CD14-positive monocyte (primary cell): Measurements from ENCODE around the gene TERT. TPM values are rescaled to one million over a fixed set of nuclear protein-coding genes. Genes with fewer than 3 reads are reported as not detected.

Source experiments
- DNase-seq, 3 donors: peaks; one replicate each; pipeline ENCODE4 v3.0.0-alpha.2; 2011 to 2022
- H2AFZ ChIP-seq: 2 replicates; pipeline ENCODE4 v1.6.0; 2012; ENCODE audit warnings: mild to moderate bottlenecking, low read depth, low read length, inconsistent platforms; ENCODE audit not compliant: insufficient read depth, poor library complexity, severe bottlenecking
- H3K27ac ChIP-seq, 2 donors: 1 replicate in 1 of 2; 2 replicates in 1 of 2; pipeline ENCODE4 v1.5.1; 2012 to 2013; ENCODE audit warnings: low read length in 2 of 2, control low read depth in 1 of 2, inconsistent platforms in 1 of 2, low read depth in 1 of 2, mild to moderate bottlenecking in 1 of 2
- H3K27me3 ChIP-seq, 2 donors: one replicate each; pipeline versions ENCODE4 v1.6.0 to v1.6.1; 2011 to 2013; ENCODE audit warnings: low read length in 2 of 2; ENCODE audit not compliant: control insufficient read depth in 2 of 2, insufficient read depth in 2 of 2
- H3K36me3 ChIP-seq, 2 donors: replicated peaks in 1 of 2; 1 replicate in 1 of 2; 2 replicates in 1 of 2; pipeline versions ENCODE4 v1.5.1 to v1.6.1; 2012 to 2013; ENCODE audit warnings: low read length in 2 of 2, control low read depth in 1 of 2, inconsistent platforms in 1 of 2, mild to moderate bottlenecking in 1 of 2; ENCODE audit not compliant: insufficient read depth in 2 of 2, control insufficient read depth in 1 of 2
- H3K4me1 ChIP-seq, 2 donors: 1 replicate in 1 of 2; 2 replicates in 1 of 2; pipeline versions ENCODE4 v1.5.1 to v1.6.1; 2012 to 2013; ENCODE audit warnings: low read length in 2 of 2, control low read depth in 1 of 2, inconsistent platforms in 1 of 2, mild to moderate bottlenecking in 1 of 2, moderate library complexity in 1 of 2; ENCODE audit not compliant: insufficient read depth in 2 of 2, control insufficient read depth in 1 of 2
- H3K4me2 ChIP-seq: replicated peaks from 2 replicates; pipeline ENCODE3; 2012; ENCODE audit warnings: low read length, moderate library complexity, mild to moderate bottlenecking; ENCODE audit not compliant: poor library complexity, severe bottlenecking; ENCODE audit errors: extremely low read depth
- H3K4me3 ChIP-seq, 3 experiments: fragments of 200-600 bp in 1 of 3; sonication (generic) in 1 of 3; replicated peaks in 1 of 3; 1 replicate in 2 of 3; 2 replicates in 1 of 3; pipeline ENCODE4 v1.5.1; 2011 to 2013; ENCODE audit warnings: low read length in 3 of 3, mild to moderate bottlenecking in 3 of 3, control low read depth in 2 of 3, low read depth in 2 of 3, inconsistent platforms in 1 of 3, moderate library complexity in 1 of 3
- H3K79me2 ChIP-seq: 2 replicates; pipeline ENCODE4 v1.6.0; 2012; ENCODE audit warnings: mild to moderate bottlenecking, control low read depth, inconsistent platforms, low read length, moderate library complexity; ENCODE audit not compliant: insufficient read depth
- H3K9ac ChIP-seq: 2 replicates; pipeline ENCODE4 v1.6.0; 2017; ENCODE audit warnings: low read length, mild to moderate bottlenecking; ENCODE audit not compliant: insufficient read depth, poor library complexity, severe bottlenecking
- H3K9me3 ChIP-seq, 2 donors: replicated peaks in 1 of 2; 1 replicate in 1 of 2; 2 replicates in 1 of 2; pipeline versions ENCODE4 v1.5.1 to v1.6.1; 2012 to 2013; ENCODE audit warnings: low read length in 2 of 2, control low read depth in 1 of 2; ENCODE audit not compliant: control insufficient read depth in 1 of 2, insufficient read depth in 1 of 2
- H4K20me1 ChIP-seq: 2 replicates; pipeline ENCODE4 v1.6.0; 2012; ENCODE audit warnings: mild to moderate bottlenecking, low read length, control low read depth, moderate library complexity; ENCODE audit not compliant: insufficient read depth
- H3K27ac Mint-ChIP-seq, 7 donors: one replicate each; pipeline ENCODE4 v1.8.0; 2020; ENCODE audit warnings: mild to moderate bottlenecking in 7 of 7, mixed read lengths in 7 of 7, moderate library complexity in 6 of 7, inconsistent platforms in 2 of 7
- H3K27me3 Mint-ChIP-seq, 3 donors: one replicate each; pipeline ENCODE4 v1.8.0; 2021 to 2022; ENCODE audit warnings: low read depth in 3 of 3, mild to moderate bottlenecking in 3 of 3, mixed read lengths in 3 of 3, moderate library complexity in 3 of 3, inconsistent platforms in 1 of 3
- H3K36me3 Mint-ChIP-seq, 2 donors: one replicate each; pipeline ENCODE4 v1.8.0; 2020; ENCODE audit warnings: mixed read lengths in 2 of 2, inconsistent platforms in 1 of 2, mild to moderate bottlenecking in 1 of 2
- H3K4me1 Mint-ChIP-seq: one replicate; pipeline ENCODE4 v1.8.0; 2020; ENCODE audit warnings: mild to moderate bottlenecking, mixed read lengths
- H3K4me3 Mint-ChIP-seq, 2 donors: one replicate each; pipeline ENCODE4 v1.8.0; 2020; ENCODE audit warnings: mild to moderate bottlenecking in 2 of 2, mixed read lengths in 2 of 2, moderate library complexity in 1 of 2
- H3K9me3 Mint-ChIP-seq, 7 donors: one replicate each; pipeline ENCODE4 v1.8.0; 2020 to 2022; ENCODE audit warnings: mixed read lengths in 7 of 7, mild to moderate bottlenecking in 6 of 7, moderate library complexity in 6 of 7, inconsistent platforms in 2 of 7
- CTCF ChIP-seq: fragments of 200-600 bp; IDR thresholded peaks from one replicate; pipeline ENCODE4 v1.8.0; 2022; ENCODE audit warnings: antibody characterized with exemption, mild to moderate bottlenecking
- WGBS: methylation state at CpG from one replicate; pipeline ENCODE4 v1.1.5; 2013; ENCODE audit warnings: missing lambda C conversion rate; ENCODE audit not compliant: insufficient coverage; 5-methylcytosine and 5-hydroxymethylcytosine counted together
- intact Hi-C, 2 donors: fragments of 100-400 bp; cut with micrococcal nuclease; formaldehyde crosslinking; loops; one replicate each; pipeline versions ENCODE4 v1.15.0 to v1.15.1; 2023
- polyA plus RNA-seq, 3 donors: library from polyadenylated mRNA; depleted of rRNA in 1 of 3; unstranded in 2 of 3; stranded (reverse) in 1 of 3; fragments of 300-500 nt in 2 of 3; fragments of >200 nt in 1 of 3; fragmentation: Illumina TruSeq in 2 of 3; gene quantifications; 1 replicate in 2 of 3; 2 replicates in 1 of 3; pipeline ENCODE4 v1.2.3, GENCODE V29; 2012 to 2021

TERT gene
- polyA plus RNA-seq, 3 donors: not detected

DNA sequence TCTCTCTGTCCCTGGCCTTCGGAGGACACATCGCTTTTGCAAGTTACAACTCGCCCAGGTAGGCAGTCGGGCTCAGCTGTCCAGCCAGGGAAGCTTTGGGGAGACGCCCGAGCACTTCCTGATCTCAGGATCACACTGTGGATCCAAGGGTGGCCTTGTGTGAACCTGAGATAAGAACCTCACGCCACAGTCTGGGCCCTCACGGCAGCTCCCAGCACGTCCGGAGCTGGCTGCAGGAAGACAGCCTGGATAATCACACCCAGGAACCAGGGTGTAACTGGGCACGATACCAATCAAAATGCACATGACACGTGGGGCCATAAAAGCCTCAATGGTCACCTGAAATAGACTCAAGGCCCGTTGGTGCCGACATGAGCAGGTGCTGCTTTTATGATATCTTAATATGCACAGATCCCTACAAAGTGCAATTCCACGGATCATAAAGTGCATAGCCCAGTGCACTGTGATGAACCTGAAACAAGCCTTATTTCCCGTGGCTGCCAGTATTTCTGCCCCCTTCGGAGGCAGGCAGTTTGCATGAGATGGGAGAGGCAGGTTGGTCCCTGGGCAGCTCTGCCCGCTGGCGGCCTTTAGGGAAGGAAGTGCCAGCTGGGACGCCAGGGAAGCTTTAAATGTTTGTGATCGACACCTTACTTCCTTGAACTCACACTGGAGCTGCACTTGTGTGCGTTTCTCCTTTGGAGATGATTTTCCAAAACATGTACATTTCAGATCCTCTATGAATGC is 55.2 kb downstream of the TERT start:
- TF ChIP-seq CTCF: no peak
- H3K4me2 ChIP-seq: no peak overlapping the region
- H3K4me1 ChIP-seq: no peaks in the 10 kb centered on the region
- H3K27ac Mint-ChIP-seq: no peak overlapping the region
- no peak overlapping the region for H3K4me3 ChIP-seq
- H2AFZ ChIP-seq: no peak overlapping the region
- no peaks in the 10 kb centered on the region for H3K4me1 Mint-ChIP-seq
- no peaks in the 10 kb centered on the region for H3K36me3 Mint-ChIP-seq
- H3K27me3 Mint-ChIP-seq: peaks cover 1 to 6% (median 2%) of the 10 kb centered on the region in 3 donors
- no peaks in the 10 kb centered on the region for H3K79me2 ChIP-seq
- H3K9me3 ChIP-seq: peaks cover 15 to 16% of the 10 kb centered on the region in 2 donors
- intact Hi-C loops: no loop called here
- 74% methylated on average over 17 of the region's 22 CpGs for WGBS
- no peak for DNase-seq
- no peak overlapping the region for H3K4me3 Mint-ChIP-seq
- H4K20me1 ChIP-seq: no peaks in the 10 kb centered on the region
- H3K27me3 ChIP-seq: no peaks in the 10 kb centered on the region
- H3K27ac ChIP-seq: no peak overlapping the region
- no peak overlapping the region for H3K9ac ChIP-seq
- H3K36me3 ChIP-seq: no peaks in the 10 kb centered on the region
- peaks cover 10 to 26% (median 15%) of the 10 kb centered on the region in 7 donors for H3K9me3 Mint-ChIP-seq

DNA sequence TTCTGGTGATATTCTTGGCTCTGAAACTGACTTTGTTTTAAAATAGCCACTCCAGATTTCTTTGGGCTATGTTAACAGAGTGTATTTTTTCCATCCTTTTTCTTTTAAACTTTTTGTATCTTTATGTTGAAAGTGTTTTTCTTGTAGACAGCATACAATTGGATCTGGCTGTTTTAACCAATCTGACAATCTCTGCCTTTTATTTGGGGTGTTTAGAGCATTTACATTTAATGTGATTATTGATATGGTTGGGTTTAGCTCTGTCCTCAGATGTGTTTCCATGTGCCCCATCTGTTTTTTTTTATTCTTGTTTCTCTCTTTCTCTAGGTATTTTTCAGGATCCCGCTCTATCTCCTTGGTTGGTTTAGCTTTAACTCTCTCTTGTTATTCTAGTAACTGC is 59.0 kb downstream of the TERT start:
- H3K79me2 ChIP-seq: no peaks in the 10 kb centered on the region
- H3K27ac ChIP-seq: no peak overlapping the region
- H3K9me3 ChIP-seq: peaks cover 16 to 18% of the 10 kb centered on the region in 2 donors
- TF ChIP-seq CTCF: no peak
- H3K4me2 ChIP-seq: no peak overlapping the region
- H3K4me1 ChIP-seq: no peaks in the 10 kb centered on the region
- H3K36me3 ChIP-seq: no peaks in the 10 kb centered on the region
- no peak overlapping the region for H3K4me3 Mint-ChIP-seq
- no peaks in the 10 kb centered on the region for H4K20me1 ChIP-seq
- H3K36me3 Mint-ChIP-seq: no peaks in the 10 kb centered on the region
- no peak overlapping the region for H3K27ac Mint-ChIP-seq
- H3K27me3 ChIP-seq: no peaks in the 10 kb centered on the region
- WGBS: no CpG with 5 or more reads among the region's 1 CpG
- H3K4me1 Mint-ChIP-seq: no peaks in the 10 kb centered on the region
- intact Hi-C loops: no loop called here
- H3K9me3 Mint-ChIP-seq: peaks cover 10 to 32% (median 16%) of the 10 kb centered on the region in 7 donors
- no peak for DNase-seq
- no peak overlapping the region for H3K4me3 ChIP-seq
- peaks cover 0 to 6% (median 3%) of the 10 kb centered on the region in 3 donors for H3K27me3 Mint-ChIP-seq
- no peak overlapping the region for H2AFZ ChIP-seq
- no peak overlapping the region for H3K9ac ChIP-seq
